NCI-H2107 treated with DMSO at 0.1 percent for 48 hours (cell line): ENCODE results near the gene BDH1.

Source experiments
- DNase-seq: peaks from one replicate; lab custom pipeline; 2025; ENCODE audit not compliant: unreplicated experiment; lab: John Stamatoyannopoulos, UW

The BDH1 gene

DNA sequence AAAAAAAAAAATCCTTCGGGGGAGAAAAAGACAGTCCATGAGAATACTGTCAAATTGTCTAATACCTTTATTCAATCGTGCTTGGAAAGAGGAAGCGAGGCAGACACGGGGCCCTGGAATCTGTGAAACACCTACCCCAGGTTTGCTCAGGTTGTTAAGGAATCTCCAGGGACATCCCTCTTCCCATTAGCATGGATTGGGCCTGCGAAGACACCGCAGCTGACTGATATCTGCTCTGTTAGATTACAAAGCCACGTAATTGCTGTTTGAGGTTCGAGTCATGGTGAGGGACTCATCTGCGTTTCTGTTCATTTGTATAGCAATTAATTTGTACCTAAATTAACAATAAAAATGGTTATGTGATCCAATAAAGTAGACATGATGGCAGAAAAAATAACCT lies 91.0 kb downstream of the BDH1 start:
- no peak for DNase-seq

DNA sequence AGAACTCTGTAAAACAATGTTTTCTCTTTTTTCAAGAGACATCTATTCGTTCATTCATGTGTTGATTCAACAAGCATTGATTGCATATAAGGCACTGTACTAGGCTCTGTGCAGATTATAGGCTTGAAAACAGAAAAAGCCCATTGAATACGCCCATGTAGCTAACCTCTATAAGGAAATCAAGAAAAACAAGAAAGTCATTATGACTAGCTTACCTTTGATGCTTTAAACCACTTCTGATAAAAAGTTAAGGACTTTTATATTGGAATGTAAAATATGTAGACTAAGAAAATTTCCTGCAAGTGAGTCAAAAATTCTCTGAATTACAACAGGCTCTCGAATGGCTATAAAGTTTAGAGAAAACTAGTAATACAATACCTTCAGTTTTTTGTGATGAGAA lies 92.5 kb downstream of the BDH1 start:
- no peak for DNase-seq

DNA sequence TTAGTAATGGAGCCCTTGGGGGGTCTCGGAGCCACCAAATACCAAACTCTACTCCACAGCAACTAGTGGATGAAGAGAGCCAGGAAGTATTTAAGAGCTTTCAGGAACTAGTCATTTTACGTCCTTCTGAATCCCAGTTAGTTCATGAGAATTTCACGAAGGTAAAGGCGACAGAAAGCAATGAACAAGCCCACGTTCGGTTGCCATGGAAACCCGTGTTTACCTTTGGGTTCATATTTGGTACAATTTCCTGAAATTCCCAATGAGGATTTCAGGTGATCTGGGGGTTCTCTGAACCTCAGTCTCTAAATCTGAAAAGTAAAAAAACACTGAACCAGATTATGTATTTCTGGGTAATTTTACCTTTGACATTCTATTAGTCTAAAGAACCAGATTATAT lies 93.0 kb downstream of the BDH1 start:
- DNase-seq, result no peak

DNA sequence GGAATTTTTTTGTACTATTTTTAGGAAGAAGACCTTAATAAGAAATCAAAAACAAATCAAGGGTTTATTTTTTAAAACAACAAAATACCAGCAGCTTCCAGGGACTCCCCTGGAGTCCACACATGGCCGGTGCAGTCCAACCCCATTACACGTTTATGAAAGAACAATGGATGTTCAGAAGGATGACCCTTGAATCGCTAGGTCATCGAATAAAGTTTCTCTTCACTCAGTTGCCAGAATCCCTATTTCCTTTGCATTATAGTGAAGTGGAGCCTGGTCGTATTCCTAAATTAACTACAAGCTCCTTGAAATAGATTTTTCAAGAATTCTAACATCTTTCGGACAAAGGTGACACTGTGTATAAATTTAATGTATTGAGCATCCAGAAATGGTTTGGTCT lies 95.1 kb downstream of the BDH1 start:
- no peak for DNase-seq

DNA sequence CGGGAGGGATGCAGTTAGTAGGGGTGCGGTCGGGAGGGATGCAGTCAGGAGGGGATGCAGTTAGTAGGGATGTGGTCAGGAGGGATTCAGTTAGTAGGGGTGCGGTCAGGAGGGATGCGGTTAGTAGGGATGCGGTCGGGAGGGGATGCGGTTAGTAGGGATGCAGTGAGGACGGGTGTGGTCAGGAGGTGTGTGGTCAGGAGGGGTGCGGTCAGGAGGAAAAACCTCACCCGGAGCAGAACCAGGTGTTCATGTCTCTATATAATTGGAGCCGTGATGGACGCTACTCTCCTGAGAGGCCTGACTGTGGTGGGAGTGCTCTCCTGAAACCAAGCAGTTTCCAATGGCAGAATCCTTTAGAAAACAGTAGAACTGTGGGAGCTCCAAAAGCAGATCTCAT lies 95.8 kb downstream of the BDH1 start:
- no peak for DNase-seq
